NB4 (cell line): Measurements from ENCODE around the gene TIMM10.
A peak's percentile ranks its signal among the peaks of the same experiment; 100 is the strongest.

Experiments
- DNase-seq: peaks from one replicate; pipeline ENCODE4 v3.0.0; 2010; ENCODE audit warnings: low read depth
- H3K4me3 ChIP-seq: one replicate; pipeline ENCODE4 v1.5.1; 2011; ENCODE audit warnings: mild to moderate bottlenecking, low read depth, low read length, moderate library complexity
- CTCF ChIP-seq: IDR thresholded peaks from one replicate; pipeline ENCODE4 v1.5.1; 2012; ENCODE audit warnings: low read depth, low read length
- MAX ChIP-seq: IDR thresholded peaks from 2 replicates; pipeline ENCODE4 v1.6.1; 2011; ENCODE audit warnings: low read depth, low read length
- MYC ChIP-seq: IDR thresholded peaks from 2 replicates; pipeline ENCODE4 v1.6.1; 2011; ENCODE audit warnings: low read depth, low read length
- POLR2A ChIP-seq: IDR thresholded peaks from 2 replicates; pipeline ENCODE4 v1.6.1; 2011; ENCODE audit warnings: mild to moderate bottlenecking; ENCODE audit not compliant: insufficient read length; ENCODE audit errors: extremely low read depth

The TIMM10 gene

GRCh38 chr11:57527056-57527631 is 3.4 kb downstream of the TIMM10 start:
- no peak overlapping the region for H3K4me3 ChIP-seq
- TF ChIP-seq CTCF (peak; percentile 83), MAX (peak; percentile 54; the same call in 1 of the 2 replicates), POLR2A (no peak), MYC (0 out of 2 replicates have a peak, but pooled peaks have one; percentile 40)
- DNase-seq, result peak; percentile 77

- no peak overlapping the region for H3K4me3 ChIP-seq
- TF ChIP-seq CTCF, result no peak
- no peak for TF ChIP-seq MAX
- no peak for TF ChIP-seq MYC
- TF ChIP-seq POLR2A, result no peak
- no peak for DNase-seq
Measured at GRCh38 chr11:57523419-57523818, 7.1 kb downstream of the TIMM10 start.

- DNase-seq, result no peak
- H3K4me3 ChIP-seq, result no peak overlapping the region
- TF ChIP-seq POLR2A, result no peak
- TF ChIP-seq MAX, result no peak
- no peak for TF ChIP-seq MYC
- no peak for TF ChIP-seq CTCF
Measured at GRCh38 chr11:57521116-57521515, 9.4 kb downstream of the TIMM10 start.

- peak overlapping the region; percentile 91 for H3K4me3 ChIP-seq
- no peak for DNase-seq
- TF ChIP-seq POLR2A (no peak), CTCF (no peak), MYC (no peak; the same call in 1 of the 2 replicates), MAX (no peak)
Measured at GRCh38 chr11:57516061-57516443, 14.5 kb downstream of the TIMM10 start.

- H3K4me3 ChIP-seq, result peak within 1 kb of the TSS; percentile 91
- TF ChIP-seq MAX (peak; percentile 97), MYC (peak; percentile 80), POLR2A (peak; percentile 32), CTCF (no peak)
- DNase-seq, result peak; percentile 76
Measured at GRCh38 chr11:57515332-57516060, 15.1 kb downstream of the TIMM10 start, which contains the start of gene SLC43A1. TSS of gene SLC43A1 (minus strand) at chr11:57515702. CDS start at chr11:57514111, 1,591 bp downstream.
